DND-41 (cell line): ENCODE data around the gene COL13A1.

ENCODE experiments used
- ATAC-seq: fragments of 200-7000 bp; cut with Tn5 transposase; 3 replicates; pipeline ENCODE4 v1.9.1; 2021; ENCODE audit warnings: low read depth; ENCODE audit not compliant: insufficient read depth
- DNase-seq: peaks from one replicate; pipeline ENCODE4 v3.0.0-alpha.2; 2020
- H2AFZ ChIP-seq: 2 replicates; pipeline ENCODE4 v1.6.0; 2012; ENCODE audit warnings: low read depth, low read length
- H3K27ac ChIP-seq: 2 replicates; pipeline ENCODE4 v1.5.1; 2012; ENCODE audit warnings: low read length, inconsistent platforms
- H3K27me3 ChIP-seq: fragments of 200-600 bp; sonication (generic); 2 replicates; pipeline ENCODE4 v1.6.0; 2012; ENCODE audit warnings: low read length, mild to moderate bottlenecking, inconsistent platforms; ENCODE audit not compliant: insufficient read depth, poor library complexity
- H3K36me3 ChIP-seq: 2 replicates; pipeline ENCODE4 v1.5.1; 2012; ENCODE audit warnings: low read length, inconsistent platforms; ENCODE audit not compliant: insufficient read depth
- H3K4me1 ChIP-seq: 2 replicates; pipeline ENCODE4 v1.5.1; 2012; ENCODE audit warnings: mild to moderate bottlenecking, low read length; ENCODE audit not compliant: insufficient read depth
- H3K4me2 ChIP-seq: 2 replicates; pipeline ENCODE4 v1.6.0; 2012; ENCODE audit warnings: mild to moderate bottlenecking, moderate library complexity, low read length, inconsistent platforms; ENCODE audit not compliant: insufficient read depth
- H3K4me3 ChIP-seq, 2 experiments: fragments of 200-600 bp in 1 of 2; shearing (Covaris generic) in 1 of 2; 2 replicates each; pipeline ENCODE4 v1.5.1; 2012 to 2016; ENCODE audit warnings: inconsistent platforms in 2 of 2, low read length in 2 of 2, mild to moderate bottlenecking in 2 of 2, low read depth in 1 of 2, moderate library complexity in 1 of 2
- H3K79me2 ChIP-seq: 2 replicates; pipeline ENCODE4 v1.6.0; 2012; ENCODE audit warnings: low read length, inconsistent platforms; ENCODE audit not compliant: insufficient read depth
- H3K9ac ChIP-seq: 2 replicates; pipeline ENCODE4 v1.6.0; 2012; ENCODE audit warnings: low read depth, mild to moderate bottlenecking, inconsistent platforms, low read length, moderate library complexity
- H3K9me3 ChIP-seq: 2 replicates; pipeline ENCODE4 v1.5.1; 2012; ENCODE audit warnings: low read length, moderate library complexity, mild to moderate bottlenecking, inconsistent platforms; ENCODE audit not compliant: insufficient read depth, severe bottlenecking
- H4K20me1 ChIP-seq: 2 replicates; pipeline ENCODE4 v1.6.0; 2012; ENCODE audit warnings: low read length; ENCODE audit not compliant: insufficient read depth
- EZH2 ChIP-seq: IDR thresholded peaks from 3 replicates; pipeline ENCODE4 v1.6.1; 2012; ENCODE audit warnings: borderline replicate concordance, low read depth, mild to moderate bottlenecking, moderate library complexity, low read length, inconsistent platforms; ENCODE audit not compliant: severe bottlenecking
- TF ChIP-seq, protein P1 (sequence below): IDR thresholded peaks from 2 replicates; pipeline ENCODE4 v1.5.1; 2012; ENCODE audit warnings: borderline replicate concordance, low read length, moderate library complexity, mild to moderate bottlenecking; ENCODE audit not compliant: poor library complexity, severe bottlenecking; ENCODE audit errors: extremely low read depth

COL13A1 gene

DNA sequence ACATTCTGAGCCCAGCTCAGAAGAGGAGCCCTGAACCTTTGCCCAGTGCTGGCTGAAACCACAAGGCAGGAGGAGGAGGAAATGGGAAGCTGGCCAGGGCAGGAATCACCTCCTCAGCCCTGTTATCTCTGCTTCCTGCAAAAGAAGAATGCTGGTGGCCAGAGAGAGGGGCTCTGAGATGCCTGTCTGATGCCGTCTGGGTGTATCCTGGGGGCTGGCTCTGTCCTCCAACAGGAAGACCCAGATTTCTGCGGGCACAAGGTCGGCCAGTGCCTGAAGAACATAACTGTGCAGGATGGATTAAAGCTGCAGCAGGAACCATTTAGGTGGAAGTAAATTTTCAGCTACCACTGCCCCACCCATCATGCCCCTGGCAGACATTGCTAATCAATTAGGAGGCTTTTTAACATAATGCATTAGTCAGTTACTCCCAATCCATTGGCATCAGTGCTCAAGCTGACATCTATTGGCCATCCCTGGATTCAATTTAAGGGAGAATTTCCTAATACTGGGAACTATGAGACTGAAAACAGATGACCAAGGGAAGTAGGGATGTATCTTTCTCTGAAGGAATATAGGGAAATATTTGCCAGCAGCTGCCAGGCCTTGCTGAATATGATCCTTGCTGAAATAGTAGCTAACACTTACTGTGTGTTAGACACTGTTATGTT is 67.7 kb downstream of the COL13A1 start:
- H3K79me2 ChIP-seq = no peaks in the 10 kb centered on the region
- no peaks in the 10 kb centered on the region for H3K9me3 ChIP-seq
- no peak overlapping the region for H3K4me3 ChIP-seq
- DNase-seq (no peak), ATAC-seq (no peak)
- peaks cover 3% of the 10 kb centered on the region for H3K27me3 ChIP-seq
- TF ChIP-seq, protein P1, sequence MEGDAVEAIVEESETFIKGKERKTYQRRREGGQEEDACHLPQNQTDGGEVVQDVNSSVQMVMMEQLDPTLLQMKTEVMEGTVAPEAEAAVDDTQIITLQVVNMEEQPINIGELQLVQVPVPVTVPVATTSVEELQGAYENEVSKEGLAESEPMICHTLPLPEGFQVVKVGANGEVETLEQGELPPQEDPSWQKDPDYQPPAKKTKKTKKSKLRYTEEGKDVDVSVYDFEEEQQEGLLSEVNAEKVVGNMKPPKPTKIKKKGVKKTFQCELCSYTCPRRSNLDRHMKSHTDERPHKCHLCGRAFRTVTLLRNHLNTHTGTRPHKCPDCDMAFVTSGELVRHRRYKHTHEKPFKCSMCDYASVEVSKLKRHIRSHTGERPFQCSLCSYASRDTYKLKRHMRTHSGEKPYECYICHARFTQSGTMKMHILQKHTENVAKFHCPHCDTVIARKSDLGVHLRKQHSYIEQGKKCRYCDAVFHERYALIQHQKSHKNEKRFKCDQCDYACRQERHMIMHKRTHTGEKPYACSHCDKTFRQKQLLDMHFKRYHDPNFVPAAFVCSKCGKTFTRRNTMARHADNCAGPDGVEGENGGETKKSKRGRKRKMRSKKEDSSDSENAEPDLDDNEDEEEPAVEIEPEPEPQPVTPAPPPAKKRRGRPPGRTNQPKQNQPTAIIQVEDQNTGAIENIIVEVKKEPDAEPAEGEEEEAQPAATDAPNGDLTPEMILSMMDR = no peak
- no peak for TF ChIP-seq EZH2
- no peak overlapping the region for H2AFZ ChIP-seq
- H3K27ac ChIP-seq = no peak overlapping the region
- H3K4me2 ChIP-seq = no peak overlapping the region
- H3K4me1 ChIP-seq = no peaks in the 10 kb centered on the region
- H3K36me3 ChIP-seq = no peaks in the 10 kb centered on the region
- no peak overlapping the region for H3K9ac ChIP-seq
- H4K20me1 ChIP-seq = peaks cover 4% of the 10 kb centered on the region

DNA sequence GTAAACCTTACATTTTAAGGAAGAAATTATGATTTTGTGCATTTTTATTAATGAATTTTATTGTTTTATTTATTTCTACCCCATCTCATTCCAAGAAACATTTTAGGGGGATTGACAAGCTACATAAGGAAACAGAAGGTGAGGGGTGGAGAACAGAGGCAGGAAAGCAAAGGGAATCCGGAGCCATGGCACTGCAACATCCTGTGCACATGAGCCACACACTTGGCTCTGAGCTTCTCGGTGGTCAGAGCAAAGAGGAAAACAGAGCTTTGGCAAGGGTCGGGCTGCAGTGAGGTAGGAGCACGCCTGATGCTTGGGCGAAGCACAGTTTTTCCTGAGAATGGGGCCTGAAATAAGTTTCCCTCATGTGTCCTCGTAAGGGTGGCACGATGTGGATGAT is 68.9 kb downstream of the COL13A1 start:
- Histone ChIP-seq H4K20me1 (peaks cover 7% of the 10 kb centered on the region), H3K9ac (no peak overlapping the region), H3K36me3 (no peaks in the 10 kb centered on the region), H3K4me3 (no peak overlapping the region), H3K79me2 (no peaks in the 10 kb centered on the region), H3K4me2 (no peak overlapping the region), H3K9me3 (no peaks in the 10 kb centered on the region), H3K4me1 (no peaks in the 10 kb centered on the region), H3K27me3 (peaks cover 3% of the 10 kb centered on the region), H2AFZ (no peak overlapping the region), H3K27ac (no peak overlapping the region)
- DNase-seq = no peak
- ATAC-seq = no peak
- TF ChIP-seq EZH2 = no peak
- TF ChIP-seq, protein P1 = no peak

DNA sequence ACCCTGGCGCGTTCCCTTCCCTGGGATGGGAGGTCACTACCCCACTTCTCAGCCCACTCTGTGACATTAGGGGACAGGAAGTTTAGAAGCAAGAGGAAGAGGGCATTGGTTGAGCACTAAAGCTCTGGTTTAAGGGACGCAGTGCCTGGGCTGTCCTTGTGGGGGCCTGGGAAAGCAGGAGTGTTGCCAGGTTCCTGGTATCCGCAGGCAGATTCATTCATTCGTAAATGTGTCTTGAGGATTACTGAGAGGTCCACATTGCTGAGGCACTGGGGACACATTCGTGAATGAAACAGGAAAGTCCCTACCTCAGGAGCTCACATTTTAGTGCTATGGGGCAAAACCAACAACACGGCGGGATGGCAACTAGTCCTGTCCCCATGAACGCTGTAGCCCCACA is 69.4 kb downstream of the COL13A1 start:
- Histone ChIP-seq H3K79me2 (no peaks in the 10 kb centered on the region), H3K9ac (no peak overlapping the region), H3K4me1 (no peaks in the 10 kb centered on the region), H4K20me1 (peaks cover 11% of the 10 kb centered on the region), H3K9me3 (no peaks in the 10 kb centered on the region), H3K36me3 (no peaks in the 10 kb centered on the region), H3K27ac (no peak overlapping the region), H3K4me2 (no peak overlapping the region), H3K4me3 (no peak overlapping the region), H3K27me3 (peaks cover 3% of the 10 kb centered on the region), H2AFZ (no peak overlapping the region)
- ATAC-seq (no peak), DNase-seq (no peak)
- TF ChIP-seq, protein P1 = no peak
- no peak for TF ChIP-seq EZH2
